AG20443 (cell line): ENCODE data around the gene VPS26C.

Experiments used
- DNase-seq: peaks from one replicate; pipeline ENCODE4 v3.0.0; 2012; ENCODE audit warnings: low spot score, mixed read lengths

Gene VPS26C

DNA sequence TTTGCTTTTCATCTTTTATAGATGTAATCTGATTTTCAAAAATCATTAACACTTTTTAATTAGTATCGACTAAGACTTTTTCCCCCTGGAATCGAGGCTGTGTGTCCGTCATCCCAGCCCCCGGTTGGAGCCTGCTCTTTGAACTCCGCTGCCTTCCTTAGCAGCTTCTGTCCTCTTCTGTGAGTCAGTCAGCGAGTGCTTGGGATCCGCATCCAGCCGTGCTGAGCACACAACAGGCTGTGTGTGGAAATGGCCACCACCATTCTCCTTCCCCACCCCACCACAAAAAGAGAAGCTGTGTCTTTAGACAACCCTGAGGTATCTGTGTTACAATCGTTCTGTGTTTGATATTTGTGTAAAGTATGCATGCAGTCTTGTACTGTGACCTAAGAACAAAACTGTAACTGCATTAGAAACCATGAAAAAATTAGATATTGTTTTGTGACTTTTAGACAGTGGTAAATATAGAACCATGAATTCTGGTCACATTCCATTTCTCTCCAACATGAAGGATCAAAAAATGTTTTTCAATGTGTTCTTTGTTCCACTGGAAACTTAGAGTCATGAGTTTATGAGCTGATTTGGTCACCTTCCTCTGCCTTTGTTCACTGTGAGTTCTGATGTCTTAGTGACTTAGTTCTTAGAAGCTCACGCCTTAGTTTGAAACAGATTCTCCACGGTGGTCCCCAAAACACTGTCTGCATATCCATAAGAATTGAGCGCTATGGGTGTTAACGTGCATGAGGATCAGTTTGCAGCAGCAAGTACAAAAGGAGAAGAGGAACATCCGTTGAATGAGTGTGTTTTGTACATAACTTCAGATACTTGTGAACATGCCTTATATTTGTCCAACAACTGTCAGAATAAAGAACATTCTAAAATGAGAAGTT lies 64.7 kb downstream of the VPS26C start:
- no peak for DNase-seq

DNA sequence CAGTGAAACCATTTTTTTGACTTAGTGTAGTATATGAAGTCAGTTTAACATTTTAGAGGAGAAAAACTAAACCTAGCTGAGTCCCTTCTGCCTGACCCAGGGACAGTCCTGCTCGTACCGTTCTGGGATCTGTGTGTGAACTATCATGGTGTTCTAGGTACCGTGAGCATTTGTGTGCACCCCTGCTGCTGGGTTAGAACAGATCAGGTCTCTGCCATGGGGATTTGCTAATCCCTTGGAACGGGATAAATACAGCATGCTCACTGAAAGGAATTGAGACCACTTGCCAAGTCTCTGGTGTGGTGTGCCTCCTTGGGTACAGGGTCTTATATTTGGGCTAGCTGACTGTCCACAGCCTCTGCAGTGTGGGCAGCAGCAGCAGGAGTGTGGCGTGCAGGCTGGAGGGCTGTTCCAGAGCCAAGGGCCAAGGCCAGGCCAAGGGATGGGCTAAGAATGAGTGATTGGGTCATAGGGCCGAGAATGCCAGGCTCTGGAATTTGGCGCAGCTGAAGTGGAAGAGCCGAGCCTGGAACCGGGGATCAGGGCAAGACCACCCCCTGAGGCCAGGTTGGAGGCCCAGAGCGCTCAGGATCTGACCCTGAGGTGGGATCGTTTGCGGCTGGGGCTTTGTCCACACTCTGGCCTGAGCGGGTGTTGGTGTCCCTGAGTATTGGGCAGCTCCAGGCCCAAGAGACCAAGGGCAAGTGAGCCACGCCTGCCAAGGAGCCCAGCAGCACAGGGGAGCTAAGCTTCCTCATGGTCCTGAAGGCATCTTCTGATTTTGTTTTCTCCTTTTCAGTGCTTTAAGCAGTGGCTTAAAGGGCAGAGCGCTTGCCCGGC lies 66.3 kb downstream of the VPS26C start:
- no peak for DNase-seq

DNA sequence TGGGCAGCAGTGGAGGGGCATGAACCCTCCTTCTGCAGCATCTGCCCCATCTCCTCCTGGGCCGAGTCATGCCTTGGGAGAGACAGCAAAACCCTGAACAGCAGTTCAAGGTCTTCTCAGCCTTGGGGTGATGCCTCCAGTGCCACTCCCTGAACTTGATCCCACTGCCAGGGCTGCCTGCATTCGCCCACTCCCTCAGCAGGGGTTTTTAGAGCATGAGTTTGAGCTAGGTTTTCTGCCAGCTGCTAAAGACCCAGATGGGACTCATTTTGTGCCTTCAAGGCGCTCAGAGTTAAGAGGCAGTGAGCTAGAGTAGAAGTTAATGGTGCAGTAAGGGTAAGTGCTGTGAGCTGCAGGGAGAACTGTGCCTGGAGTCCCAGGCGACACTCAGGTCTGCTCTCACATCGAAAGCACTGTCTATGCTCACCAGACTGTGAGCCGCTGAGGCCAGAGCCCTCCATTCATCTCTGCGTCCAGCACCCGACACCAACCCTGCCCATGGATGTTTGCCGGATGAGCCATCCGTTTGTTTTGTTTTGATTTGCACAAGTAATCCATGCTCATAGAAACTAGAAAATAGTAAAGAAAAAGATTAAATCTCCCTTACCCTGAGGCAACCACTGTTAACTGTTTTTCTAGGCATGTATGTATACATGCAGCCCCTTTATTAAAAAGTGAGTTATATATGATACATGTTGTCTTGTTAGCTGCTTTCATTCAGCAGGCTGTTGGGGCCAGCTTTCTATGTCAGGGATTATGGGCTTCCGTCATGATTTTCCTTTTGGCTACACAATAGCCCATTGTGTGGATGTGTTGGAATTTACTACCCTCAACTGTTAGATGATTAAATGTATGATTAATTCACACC lies 67.8 kb downstream of the VPS26C start:
- no peak for DNase-seq

DNA sequence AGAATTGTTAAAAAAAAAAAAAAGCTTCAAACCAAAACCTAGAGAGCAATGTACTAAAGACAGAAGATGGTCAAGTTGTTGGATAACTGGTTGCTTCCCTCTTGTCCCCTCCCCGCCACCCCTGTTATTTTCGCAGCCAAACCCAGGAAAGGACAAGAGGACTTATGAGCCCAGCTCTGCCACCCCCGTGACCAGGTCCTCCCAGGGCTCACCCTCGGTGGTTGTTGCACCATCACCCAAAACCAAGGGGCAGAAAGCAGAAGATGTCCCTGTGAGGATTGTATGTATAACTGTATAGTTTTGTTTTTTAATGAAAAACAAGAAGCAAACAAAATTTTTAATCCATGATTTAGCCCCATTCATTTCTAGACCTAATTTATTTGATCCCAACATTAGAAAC lies 69.4 kb downstream of the VPS26C start:
- no peak for DNase-seq

DNA sequence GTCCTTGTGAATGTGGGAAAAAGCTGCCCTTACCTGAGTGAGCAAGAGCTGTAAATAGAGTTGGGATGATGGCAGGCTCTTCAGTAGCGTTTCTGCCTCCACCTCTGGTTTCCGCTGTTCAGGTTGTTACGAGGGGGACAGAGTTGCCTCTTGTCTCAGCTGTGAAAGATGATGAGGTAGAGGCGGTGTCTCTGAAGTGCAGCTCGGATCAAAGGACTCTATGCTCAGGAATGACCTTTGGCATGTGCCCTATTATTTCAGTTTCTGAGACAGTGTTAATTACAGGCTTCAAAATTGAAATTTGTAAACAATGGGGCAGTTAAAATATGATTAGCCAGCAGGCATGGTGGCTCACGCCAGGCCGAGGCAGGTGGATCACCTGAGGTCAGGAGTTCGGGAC lies 70.3 kb downstream of the VPS26C start:
- no peak for DNase-seq

DNA sequence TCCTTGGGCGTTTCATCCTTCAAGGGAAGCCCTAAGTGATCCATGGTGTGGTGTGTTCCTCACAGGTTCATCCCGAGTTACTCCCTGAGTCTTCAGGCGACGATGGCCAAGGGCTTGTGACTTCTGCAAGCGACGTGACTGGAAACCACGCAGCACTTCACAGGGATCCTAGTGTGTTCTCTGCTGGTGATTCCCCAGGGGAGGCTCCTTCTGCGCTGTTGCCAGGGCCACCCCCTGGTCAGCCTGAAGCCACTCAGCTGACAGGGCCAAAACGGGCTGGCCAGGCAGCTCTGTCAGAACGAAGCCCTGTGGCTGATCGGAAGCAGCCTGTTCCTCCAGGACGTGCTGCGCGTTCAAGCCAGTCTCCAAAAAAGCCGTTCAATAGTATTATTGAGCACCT lies 71.5 kb downstream of the VPS26C start:
- DNase-seq = no peak

DNA sequence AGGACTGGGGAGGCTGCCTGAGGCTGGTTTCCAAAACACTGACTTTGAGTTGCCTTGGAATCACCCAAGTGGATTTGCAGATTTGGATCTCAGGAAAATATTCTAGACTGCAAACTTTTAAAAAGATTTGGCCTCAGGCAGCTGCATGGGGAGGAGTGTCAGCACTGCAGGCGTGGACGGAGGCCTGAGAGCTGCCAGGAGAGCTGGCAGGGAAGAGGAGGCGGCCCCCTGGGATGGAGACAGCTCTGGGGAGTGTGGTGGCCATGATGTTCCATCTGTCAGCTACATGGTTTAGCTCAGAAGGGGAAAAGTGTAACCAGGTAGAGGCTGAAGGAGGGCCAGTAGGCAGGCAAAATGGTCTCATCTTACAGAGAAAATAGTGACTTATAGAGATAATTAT lies 72.1 kb downstream of the VPS26C start:
- no peak for DNase-seq

DNA sequence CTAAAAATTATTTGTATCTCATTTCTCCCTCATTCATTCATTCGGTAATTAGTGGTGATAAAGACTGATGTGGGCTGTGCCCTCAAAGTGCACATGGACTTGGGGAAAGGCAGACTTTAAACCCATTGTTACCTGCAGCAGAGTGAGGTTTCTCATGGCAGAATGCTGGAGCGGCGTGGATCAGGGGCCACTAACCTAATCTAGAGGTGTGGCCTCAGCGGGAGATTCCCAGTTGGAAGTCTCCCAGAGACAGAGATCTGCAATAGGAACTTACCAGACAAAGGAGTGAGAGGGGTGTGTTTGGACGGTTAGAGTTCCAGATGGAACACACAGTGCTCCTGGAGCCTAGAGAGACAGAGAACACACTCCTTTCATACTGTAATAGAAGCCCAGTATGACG lies 73.5 kb downstream of the VPS26C start:
- no peak for DNase-seq

DNA sequence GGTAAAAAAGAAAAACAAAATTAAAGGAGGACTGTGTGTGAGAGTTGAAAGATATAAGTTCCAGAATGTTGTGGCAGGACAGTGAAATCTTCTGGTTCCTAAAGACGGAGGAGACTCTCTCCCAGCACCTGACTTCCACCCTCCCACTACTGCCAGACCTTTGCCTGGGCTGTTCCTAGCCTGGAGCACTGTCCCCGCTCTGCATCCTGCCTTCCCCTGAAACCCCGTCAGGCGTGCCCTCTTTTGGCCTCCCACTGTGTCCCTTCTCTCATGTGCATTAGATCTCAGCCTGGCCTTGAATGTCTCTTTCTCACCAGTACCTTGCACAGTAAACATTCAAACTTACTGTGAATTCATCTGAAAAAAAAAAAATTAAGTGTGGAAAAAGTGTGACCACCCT lies 74.1 kb downstream of the VPS26C start:
- no peak for DNase-seq

DNA sequence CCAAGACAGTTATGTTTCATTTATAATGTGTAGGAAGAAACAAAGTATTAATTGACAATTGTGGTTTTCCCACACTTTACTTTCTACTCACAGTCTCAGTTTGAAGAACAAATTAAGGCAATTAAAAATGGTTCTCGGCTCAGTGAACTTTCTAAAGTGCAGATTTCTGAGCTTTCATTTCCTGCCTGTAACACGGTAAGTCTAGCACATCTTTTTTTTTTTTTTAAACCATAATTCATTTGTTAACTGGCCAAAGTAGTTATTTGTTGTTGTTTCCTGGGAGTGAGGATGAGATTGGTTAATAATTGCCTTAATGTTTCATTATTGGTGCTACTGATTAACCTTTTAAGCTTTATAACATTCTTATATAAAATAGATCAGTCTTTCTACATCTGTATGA lies 75.1 kb downstream of the VPS26C start:
- no peak for DNase-seq

DNA sequence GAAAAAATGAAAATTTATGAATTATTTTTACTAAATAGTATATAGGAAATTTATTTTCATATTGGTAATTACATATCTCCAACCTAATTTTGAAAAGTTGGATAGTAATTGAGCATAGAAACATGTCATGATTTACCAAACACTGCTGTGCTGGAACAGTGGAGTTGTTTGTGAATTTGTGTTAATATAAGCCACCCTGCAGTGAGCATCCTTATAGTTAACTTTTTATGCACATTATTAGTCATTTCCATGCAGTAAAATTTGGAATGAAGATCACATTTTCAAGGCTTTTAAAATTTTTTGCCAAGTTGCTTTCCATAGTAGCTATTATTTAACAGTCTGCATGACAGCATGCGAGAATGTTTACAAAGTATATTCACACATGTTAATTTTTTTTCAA lies 78.3 kb downstream of the VPS26C start:
- DNase-seq = no peak

DNA sequence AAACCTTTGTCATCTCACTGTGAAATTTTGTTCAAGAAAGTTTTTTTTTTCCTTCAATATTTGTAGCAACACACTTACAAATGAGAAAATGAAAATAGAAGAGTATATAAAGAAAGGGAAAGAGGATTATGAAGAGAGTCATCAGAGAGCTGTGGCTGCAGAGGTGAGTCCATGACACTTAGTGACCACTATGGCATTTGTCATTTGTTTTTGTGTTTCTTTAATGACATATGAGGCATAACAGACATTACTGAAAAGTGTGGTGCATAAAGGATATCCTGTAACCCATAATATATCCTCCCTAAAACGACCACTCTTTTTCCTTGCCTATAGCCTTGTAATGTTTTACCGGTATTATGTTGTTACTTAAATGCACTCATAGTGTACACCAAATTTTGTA lies 80.2 kb downstream of the VPS26C start:
- DNase-seq = no peak

DNA sequence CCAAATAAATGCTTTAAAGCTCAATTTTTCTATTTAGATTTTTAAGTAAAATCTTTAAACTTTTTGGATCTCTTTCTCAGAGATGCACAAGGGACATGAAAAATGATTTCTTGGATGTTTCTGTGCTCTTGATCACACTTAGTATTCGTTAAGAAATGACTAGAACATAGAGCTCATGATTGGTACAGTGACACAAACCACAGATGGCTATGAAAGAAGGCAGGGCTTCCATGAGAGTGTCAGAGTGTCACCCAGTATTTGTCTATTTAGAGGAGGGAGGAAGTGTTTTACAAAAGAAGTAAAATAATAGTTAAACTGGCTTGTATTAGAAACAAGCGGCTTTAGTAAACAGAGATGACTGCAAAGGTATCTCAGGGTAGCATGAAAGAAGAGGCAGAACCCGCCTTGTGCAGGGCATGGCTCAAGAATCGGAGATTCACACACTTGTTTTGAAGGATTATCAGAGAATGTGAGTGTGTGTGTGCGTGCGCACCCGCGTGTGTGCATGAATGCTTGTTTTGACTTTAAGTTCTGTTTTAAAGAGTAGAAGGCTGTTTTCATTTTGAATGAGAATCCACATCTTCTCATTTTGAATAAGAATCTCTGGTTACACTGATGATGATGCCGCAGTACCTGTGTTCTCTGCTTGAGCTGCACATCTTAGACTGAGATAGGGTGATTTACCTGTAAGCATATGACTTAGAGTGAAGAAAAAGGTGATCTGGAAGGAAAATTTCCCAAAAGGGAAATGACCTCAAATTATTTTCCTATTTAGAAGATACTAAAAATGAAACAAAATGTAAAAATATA lies 82.1 kb downstream of the VPS26C start:
- no peak for DNase-seq

DNA sequence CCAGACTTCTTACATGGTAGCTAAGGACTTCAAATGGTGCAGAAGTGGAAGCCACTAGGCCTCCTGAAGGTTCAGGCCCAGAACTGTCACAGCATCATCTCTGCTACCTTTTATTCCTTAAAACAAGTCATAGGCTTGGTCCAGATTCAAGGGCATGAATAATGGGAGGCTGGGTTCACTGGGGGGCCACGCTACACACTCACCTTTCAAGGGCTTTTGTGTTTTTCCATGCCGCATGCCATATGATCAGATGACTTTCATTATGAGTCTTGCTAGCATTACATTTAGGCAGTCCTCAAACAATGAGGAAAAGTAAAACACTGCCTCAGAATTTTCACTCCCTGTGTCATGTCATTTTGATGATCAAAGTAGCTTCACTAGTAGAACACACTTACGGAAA lies 83.4 kb downstream of the VPS26C start:
- no peak for DNase-seq

DNA sequence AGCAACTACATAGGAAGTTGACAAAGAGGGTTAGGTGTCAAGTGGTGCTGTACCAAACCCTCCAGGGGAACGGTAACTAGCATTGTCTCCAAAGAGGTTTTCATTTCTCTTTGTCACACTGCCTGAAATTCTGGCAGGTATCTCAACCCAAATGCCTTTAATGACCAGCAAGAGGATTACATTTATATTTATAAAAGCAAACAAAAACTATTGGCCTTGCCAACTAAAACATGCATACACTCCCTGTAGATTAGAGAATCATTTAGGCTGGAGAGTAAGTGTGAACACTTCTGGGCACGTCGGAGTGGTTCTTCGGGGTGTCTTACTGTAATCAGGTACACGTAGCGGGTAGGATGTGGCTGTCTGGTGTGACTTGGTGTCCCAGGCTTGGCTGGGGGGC lies 84.9 kb downstream of the VPS26C start:
- no peak for DNase-seq

DNA sequence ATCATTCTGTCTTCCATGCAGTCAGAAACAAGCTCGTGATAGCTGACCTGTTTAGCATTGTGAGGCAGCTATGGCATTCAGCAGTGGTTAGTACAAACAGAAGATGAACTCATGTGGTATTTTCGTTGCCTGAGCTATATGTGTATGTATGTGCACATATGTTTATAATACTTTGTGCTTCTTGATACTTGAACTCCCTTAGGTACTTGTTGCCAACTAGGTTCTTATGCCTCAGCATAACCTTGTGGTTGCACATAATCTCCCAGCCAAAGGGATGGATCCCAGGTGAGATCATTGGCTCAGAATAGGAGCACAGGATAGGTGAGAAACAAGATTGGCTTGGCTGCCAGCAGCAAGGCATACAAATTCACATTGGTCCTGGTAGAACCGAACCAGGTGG lies 86.1 kb downstream of the VPS26C start:
- DNase-seq = no peak

DNA sequence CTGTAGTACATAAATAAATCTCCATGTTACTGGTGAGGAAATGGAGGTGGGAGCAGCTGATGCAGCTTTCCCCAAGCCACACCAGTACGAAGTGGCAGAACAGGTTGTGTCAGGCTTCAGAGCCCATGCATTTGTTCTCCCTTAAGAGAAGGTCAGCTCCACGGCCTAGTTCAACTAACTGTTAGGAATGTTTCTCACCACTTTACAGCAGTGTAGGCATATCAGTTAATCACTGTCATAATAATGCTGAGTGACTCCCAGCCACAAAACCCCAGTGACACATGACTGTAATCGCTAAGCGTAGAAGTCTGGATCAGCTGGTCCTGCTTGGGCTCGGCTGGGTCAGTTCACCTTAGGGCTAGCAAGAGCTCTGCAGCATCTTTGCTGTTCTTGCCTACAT lies 90.4 kb downstream of the VPS26C start:
- DNase-seq = no peak
